GM19452 (cell line): ENCODE results near the gene STX8.
"Not testable (repeated sequence)": the region's sequence is repeated elsewhere in the genome, so short reads cannot be mapped to it uniquely, and the experiment has no call there.

Source experiments
- ATAC-seq: cut with Tn5 transposase; IDR thresholded peaks from one replicate; pipeline ENCODE4 v1.9.1; 2021; ENCODE audit not compliant: unreplicated experiment

The STX8 gene

GRCh38 chr17:9408381-9408780, 167.2 kb downstream of the STX8 start:
- ATAC-seq = no peak

DNA sequence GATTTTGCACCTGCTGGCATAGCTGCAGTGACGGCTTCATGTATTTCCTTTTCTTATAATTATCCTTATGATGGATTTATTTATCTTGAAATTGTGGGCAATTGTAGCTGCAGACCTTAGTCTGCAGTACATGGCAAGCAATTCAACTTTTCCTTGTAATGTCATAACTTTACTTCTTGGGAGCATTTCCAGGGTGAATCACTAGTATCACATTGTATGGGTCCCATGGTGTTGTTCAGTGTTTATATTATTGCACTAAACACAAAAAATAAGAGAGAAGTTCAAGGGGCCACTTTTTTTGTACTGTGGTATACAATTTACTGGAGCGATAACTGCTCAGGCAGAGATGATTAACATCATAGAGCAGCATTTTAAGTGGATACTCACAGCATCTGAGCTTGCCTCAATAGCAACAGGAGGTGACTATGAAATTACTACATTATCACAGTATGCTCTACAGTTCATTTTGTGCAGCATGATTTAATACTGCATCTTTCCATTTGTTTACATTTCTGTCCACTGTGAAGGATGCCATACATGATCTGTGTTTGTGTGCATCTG, 169.5 kb downstream of the STX8 start:
- no peak for ATAC-seq

GRCh38 chr17:9403257-9403656, 172.4 kb downstream of the STX8 start:
- no peak for ATAC-seq

- no peak for ATAC-seq
These were observed 172.9 kb downstream of the STX8 start for GRCh38 chr17:9402590-9403199.

- ATAC-seq = no peak
These were observed 174.2 kb downstream of the STX8 start for GRCh38 chr17:9401434-9401833.

DNA sequence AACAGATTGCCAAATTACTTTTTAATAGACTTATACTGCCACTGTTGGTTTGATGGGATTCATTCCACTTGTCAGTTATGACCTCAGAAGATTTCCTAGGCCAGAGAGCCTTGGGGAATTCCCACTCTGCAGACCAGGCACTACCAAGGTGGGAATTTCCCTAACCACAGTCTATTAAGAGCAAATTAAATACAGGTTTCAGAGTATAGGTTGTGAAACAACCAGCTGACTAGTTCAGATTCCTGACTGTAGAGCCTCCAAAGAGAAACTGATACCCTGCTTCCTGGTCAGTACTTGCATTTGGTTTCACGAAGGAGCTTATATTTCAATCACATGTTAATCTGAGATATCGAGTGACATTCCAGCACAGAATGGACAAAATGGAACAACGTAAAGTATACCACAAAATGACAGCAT, 186.5 kb downstream of the STX8 start:
- ATAC-seq = peak; percentile 74

DNA sequence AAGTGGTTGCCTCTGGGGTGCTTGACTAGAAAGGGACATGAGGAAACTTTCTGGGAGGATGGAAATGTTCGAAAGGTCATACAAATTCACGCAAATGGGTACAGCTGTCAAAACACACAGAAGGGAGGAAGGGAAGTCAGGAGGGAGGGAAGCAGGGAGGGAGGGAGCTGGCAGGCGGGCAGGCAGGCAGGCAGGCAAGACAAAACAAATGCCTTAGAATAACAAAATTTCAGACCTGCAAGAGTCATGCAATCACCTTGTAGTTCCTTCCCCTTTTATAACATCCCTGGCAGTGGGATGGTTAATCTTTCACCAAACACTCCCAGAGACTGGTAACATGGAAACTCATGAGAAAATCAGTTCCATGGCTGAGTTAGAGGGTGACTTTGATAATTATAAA, 189.2 kb downstream of the STX8 start:
- ATAC-seq = no peak

DNA sequence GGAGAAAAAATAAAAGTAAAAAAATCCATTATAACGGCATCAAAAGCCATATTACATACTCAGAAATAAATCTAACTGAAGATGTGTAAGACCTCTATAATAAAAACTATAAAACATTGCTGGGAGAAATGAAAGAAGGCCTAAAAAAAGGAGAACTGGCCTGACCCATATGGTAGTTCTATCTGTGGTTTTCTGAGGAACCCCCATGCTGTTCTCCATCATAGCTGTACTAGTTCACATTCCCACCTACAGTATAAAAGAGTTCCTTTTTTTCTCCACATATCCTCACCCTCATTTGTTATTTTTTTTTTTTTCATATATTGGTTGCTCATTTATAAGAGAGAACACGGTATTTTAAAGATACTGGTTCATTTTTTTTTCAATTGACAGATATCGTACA, 191.8 kb downstream of the STX8 start:
- ATAC-seq = no peak

DNA sequence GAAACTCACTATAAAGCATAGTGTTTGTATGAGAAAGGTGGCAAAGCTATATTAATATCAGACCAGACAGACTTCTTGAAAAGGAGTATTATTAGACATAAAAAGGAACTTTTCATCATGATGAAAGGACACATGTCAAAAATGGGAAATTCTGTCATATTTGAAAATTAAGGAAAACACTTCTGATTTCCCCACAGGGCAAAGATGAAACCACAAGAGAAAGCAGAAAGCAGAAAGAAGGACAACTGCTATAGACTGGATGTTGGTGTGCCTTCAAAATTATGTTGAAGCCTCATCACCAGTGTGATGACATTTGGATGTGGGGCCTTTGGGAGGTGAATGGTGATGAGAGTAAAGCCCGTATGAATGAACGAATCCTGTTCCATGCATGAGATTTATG, 193.0 kb downstream of the STX8 start:
- no peak for ATAC-seq

DNA sequence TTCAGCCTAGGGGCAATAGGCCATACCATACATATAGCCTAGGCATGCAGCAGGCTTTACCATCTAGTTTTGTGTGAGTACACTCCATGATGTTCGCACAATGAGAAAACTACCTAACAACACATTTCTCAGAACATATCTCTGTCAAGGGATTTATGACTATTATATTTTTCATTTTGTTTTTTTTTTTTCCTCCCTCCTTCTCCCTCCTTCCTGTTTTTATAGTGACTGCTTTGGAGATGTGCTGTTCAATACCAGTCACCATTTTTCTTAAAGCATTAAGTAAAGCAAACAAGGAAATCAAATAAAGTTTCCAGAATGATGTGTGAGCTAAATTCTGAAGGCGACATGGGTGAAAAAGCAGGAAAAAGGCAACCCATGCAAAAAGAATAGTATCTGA, 194.6 kb downstream of the STX8 start:
- no peak for ATAC-seq

DNA sequence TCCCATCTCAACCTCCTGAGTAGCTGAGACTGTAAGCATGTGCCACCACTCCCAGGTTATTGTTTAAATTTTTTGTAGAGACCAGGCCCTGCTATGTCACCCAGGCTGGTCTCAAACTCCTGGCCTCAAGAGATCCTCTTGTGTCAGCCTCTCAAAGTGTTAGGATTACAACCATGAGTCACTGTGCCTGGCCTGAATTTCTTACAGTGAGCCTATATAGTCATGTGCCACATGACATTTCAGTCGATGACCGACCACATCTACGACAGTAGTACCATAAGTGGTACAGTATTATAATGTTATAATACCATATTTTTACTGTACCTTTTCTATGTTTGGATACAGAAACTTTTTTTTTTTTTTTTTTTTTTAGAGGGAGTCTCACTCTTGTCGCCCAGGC, 195.3 kb downstream of the STX8 start:
- no peak for ATAC-seq

- ATAC-seq = not testable (repeated sequence)
These were observed 199.4 kb downstream of the STX8 start for GRCh38 chr17:9376177-9376576.

- ATAC-seq = no peak
These were observed 204.6 kb downstream of the STX8 start for GRCh38 chr17:9371019-9371418.

- no peak for ATAC-seq
These were observed 205.2 kb downstream of the STX8 start for GRCh38 chr17:9370467-9370866.

DNA sequence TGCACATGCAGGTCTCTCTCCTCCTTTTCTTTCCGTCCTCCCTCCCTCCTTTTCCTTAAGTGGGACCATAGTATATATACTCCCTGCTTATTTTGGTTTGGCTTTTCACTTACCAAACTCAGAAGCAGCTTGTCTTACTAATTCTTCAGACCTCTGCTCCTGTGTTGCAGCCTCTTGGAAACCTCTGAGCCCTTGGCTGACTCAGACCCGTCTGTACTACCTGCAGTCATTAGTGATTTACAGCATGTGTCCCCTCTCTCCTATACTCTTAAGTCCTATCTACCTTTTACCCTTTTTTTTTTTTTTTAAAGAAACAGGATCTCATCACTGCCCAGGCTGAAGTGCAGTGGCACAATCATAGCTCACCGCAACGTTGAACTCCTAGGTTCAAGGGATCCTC, 207.0 kb downstream of the STX8 start:
- ATAC-seq = no peak

DNA sequence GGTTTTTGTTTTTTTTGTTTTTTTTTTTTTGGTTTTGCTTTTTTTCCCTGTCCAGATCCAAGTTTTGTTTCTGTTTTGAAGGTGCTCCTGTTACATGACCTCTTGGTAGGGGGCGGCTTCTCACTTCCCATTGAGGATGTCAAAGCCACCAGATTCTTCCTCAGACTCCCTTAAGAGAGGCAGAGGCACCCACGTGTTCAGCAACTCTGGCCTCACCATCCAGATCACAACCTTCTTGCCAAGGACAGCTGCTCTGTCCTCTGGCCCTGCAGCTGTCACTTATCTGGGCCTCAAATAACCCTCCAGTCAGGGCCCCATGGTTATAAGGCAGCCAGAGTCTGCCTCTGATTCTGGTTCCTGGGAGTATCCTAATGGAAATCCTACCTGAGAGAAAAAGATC, 208.5 kb downstream of the STX8 start:
- no peak for ATAC-seq

DNA sequence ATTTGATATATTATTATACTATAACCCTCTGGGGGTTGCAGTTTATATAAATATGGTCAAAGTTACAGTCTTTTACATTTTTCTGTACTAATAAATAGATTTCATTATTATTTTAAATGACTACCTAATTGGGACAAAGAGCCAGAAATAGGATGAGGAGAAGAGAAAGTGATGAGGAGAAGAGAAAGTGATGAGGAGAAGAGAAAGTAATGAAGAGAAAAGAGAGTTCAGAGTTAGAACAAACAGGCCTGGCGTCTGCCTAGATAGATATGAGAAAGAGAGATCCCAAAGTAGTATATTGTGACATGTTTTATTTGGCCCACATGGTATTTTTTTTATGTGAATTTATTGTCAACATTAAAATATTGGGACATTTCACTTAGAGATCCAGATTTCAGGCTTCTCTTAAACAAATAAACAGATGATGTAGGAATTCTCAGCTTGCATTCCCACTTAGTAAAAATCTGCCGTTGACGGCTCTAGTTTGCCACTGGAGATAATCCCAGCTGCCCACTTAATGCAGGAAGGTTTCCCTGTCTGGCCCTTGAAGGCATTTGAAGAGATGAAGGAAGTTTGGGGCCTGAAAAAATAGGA, 210.7 kb downstream of the STX8 start:
- no peak for ATAC-seq

GRCh38 chr17:9363440-9364350, 211.9 kb downstream of the STX8 start:
- ATAC-seq = no peak

DNA sequence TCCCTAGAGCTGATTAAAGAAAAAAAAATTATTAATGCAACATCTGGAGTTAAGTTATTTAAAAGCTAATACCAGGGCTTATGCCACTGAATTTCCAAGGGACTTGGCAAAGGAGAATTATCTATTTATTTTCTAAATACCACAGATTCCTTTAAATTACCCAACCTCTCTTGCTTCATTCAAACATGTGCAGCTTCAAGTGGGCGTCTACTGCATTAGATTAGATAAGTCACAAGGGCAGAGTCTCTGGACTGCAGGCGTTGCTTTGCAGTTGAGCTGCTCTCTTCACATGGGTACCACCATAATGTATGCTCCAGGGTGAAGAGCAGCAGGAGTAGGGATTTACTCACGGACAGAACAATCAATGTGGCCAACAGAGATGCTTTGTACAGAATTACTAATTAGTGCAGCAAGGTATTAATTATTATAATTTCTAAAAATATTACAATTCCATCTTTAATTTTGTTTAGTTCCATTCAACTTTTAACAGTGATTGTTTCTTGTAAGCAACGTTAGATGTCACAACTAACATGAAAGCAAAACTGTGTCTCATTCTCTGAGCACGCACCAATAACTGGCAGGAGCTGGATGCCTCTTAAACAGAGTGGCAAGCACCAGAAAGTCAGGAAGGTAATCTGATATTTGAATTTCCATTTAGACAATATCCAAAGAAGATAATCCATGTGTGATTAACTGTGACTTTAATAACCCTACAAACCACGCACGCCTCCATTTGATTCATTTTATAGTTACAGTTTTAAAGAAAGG, 214.2 kb downstream of the STX8 start:
- ATAC-seq = no peak

DNA sequence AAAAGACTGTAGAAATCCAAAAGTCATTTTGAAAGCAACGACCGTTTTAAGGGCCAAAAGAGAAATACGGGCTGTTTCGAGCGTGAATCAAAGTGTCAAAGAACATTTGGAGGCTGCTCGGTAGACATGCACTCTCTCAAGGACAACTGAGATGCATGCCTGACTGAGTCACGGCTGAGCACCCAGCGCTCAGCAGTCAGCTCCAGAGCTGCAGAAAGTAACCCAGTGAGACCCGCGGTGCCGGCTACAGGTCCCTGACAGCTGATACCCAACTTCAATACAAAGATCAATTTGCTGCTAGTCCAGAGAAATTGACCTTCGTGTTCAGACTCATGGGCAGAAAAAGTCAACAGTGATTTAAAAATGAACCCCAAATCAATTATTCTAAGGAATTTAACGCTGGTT, 214.9 kb downstream of the STX8 start:
- no peak for ATAC-seq

- no peak for ATAC-seq
These were observed 219.1 kb downstream of the STX8 start for GRCh38 chr17:9356488-9356911.
